Activated CD8-positive, alpha-beta memory T cell treated with anti-CD3 and anti-CD28 coated beads for 1 hour (primary cell): ENCODE measurements around the gene ZDHHC11.
"Not testable (repeated sequence)": the region's sequence is repeated elsewhere in the genome, so short reads cannot be mapped to it uniquely, and the experiment has no call there.

Experiments used
- DNase-seq, 2 donors: peaks; one replicate each; pipeline ENCODE4 v3.0.0-alpha.2; 2020; ENCODE audit warnings: low read depth in 1 of 2; ENCODE audit errors: extremely low read depth in 1 of 2

The ZDHHC11 gene

GRCh38 chr5:778967-779366 is 71.8 kb downstream of the ZDHHC11 start:
- not testable (repeated sequence) for DNase-seq

DNA sequence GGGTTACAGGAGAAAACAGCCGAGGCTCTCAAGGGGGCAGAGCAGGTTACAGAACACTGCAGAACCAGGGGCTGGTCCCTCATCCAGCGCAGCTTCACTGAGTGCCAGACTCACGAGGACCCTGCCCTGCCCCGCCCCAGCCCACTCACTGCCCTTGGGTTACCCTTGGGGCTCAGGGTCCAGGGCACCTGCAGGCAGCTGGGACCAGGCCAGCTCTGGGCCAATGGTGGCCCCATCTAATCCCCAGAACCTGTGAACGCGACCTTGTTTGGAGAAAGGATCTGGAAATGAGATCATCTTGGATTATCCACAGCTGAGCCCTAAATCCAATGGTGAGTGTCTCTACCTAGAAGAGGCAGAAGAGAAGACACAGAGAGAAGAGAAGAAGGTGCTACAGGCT is 72.4 kb downstream of the ZDHHC11 start:
- DNase-seq: not testable (repeated sequence)

GRCh38 chr5:777756-778161 is 73.0 kb downstream of the ZDHHC11 start:
- no peak for DNase-seq

DNA sequence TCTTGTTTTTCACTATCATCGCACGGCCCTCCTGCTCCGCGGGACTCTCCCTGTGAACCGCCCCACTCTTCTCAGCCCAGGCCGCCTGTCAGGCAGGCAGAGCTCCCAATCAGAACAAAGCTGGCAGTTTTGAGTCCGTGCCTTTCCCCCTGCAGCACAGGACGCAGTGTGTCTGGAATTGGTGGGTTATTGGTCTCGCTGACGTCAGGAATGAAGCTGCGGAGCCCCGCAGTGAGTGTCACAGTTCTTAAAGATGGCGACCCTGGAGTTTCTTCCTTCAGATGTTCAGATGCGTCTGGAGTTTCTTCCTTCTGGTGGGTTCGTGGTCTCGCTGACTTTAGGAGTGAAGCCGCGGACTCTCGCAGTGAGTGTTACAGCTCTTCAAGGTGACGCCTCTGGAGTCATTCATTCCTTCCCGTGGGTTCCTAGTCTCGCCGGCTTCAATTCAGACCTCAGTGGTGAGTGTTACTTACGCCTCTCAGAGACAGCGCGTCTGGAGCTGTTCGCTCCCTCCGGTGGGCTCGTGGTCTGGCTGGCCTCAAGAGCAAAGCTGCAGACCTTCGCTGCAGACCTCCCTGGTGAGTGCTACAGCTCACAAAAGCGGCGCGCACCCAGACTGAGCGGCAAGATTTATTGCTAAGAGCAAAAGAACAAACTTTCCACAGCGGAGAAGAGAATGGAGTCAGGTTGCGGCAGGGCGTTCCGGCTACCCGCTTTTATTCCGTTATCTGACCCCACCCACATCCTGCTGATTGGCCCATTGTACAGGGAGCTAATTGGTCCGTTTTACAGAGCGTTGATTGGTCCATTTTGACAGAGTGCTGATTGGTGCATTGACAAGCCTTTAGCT is 73.7 kb downstream of the ZDHHC11 start:
- DNase-seq: no peak

DNA sequence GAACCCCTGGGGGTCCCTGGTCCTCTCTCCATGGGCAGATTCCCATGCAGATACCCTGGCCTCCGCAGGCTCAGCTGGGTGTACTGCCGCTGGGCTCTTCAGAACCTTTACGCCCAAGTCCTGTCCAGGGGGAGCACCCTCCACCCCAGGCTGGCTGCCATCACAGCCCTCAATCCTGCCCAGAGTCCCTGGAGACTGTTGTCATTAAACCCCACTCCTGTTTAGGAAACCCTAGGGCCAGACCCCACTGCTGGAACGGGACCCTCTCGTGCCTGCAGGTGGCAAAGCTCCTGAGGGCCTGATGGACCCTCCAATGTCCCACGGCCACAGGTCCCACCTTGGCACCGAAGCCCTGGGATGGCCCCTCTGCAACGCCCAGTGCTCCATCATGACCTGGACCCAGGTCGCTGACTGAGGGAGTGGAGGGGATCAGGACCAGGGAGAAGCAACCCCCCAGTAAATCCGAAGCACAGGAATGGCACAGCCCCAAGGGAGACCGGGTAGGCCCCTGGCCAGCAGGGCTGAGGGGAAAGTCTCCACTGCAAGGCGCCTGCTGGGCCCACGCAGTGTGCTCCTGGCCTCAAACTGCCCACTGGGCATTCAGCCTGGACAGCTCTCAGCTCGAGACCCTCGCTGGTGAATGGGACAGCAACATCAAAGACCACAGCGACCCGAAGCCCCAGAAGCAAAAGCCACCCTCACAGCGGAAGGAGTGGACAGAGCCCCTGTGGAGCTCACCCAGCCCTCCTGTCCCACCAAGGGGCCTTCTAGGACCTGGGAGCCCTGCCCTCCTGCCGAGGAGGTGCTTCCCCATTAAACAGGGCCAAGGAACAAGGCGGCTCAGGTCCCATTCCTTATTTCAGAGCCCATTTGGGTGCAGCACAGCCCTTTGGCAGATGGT is 74.6 kb downstream of the ZDHHC11 start:
- DNase-seq: no peak

DNA sequence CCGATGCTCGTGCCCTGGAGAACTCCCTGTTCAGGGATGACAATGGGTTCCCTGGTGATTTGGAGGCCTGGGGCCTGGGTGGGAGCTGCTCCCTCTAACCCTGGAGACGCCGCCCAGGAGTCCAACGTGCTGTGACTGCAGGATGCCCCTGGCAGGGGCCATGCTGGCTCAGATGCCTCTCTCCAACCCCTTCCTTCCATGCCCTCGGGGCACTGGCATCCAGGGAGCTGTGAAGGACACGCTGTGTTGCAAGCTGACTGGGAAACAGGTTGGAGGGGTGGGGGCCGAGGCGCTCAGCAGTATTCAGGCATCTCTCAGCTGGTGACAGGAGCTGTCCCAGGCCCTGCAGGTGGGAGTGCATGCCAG is 75.2 kb downstream of the ZDHHC11 start:
- DNase-seq: not testable (repeated sequence)

- not testable (repeated sequence) for DNase-seq
Observed at GRCh38 chr5:774854-775505, 75.8 kb downstream of the ZDHHC11 start.

DNA sequence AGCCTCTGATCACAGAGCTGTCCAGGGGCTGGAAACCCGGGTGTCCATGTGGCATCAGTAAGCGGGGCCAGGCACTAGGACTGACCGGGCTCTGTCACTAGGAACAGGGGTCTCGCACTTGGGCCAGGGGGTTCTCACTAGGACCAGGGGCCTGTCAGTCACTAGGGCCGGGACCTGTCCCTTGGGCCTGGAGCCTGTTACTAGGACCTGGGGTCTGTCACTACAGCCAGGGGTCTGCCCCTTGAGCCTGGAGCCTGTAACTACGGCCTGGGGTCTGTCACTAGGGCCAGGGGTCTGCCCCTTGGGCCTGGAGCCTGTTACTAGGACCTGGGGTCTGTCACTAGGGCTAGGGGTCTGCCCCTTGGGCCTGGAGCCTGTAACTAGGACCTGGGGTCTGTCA is 76.5 kb downstream of the ZDHHC11 start:
- DNase-seq: not testable (repeated sequence)

DNA sequence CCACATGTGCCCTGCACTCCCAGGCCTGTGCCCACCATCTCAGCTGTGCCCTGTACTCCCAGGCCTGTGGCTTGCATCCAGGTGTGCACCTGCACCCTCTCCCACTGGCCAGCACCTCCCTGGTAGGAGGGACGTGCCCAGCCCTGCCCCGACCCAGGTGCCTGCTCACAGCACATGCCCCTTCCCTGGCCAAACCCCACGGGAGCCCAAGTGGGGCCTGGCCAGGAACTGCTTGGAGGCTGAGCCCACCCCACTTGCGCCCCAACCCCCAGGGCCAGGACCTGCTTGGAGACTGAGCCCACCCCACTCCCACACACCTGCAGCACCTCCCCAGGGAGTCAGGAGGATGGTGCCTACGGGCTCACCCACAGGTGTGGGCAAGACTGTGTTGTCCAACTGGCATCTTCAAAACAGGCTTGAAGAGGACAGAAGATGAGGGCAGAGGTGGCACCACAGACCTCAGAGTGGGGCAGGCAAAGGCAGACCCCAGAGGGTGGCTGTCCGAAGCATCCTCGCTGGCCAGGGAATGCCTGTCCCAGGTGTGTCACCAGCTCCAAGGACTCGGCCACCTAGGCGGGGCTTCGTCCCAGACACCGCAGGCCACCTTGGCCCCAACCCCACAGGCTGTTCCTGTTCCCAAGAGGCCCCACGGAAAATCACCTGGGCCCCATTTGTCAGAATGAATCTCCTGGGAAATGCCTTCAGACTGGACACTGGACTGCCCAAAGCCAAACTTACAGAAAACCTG is 77.1 kb downstream of the ZDHHC11 start:
- no peak for DNase-seq

DNA sequence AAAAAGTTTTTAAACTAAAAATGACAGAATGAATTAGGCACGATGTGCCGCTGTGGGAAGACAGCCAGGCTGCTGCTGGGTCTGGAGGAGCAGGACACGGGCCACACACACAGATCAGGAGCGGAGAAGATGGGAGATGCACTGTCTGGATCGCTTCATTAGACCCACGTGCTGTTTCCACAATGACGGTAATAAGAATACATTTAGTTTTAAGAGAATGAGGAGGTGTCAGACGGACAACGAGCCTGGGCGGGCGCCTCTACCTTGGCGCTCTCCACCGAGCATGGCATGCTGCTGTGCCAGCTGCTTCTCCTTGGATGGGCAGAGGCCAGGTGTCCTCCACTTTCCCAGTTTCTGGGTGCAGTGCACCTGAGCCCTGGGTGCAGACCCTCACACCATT is 77.9 kb downstream of the ZDHHC11 start:
- DNase-seq: not testable (repeated sequence)

DNA sequence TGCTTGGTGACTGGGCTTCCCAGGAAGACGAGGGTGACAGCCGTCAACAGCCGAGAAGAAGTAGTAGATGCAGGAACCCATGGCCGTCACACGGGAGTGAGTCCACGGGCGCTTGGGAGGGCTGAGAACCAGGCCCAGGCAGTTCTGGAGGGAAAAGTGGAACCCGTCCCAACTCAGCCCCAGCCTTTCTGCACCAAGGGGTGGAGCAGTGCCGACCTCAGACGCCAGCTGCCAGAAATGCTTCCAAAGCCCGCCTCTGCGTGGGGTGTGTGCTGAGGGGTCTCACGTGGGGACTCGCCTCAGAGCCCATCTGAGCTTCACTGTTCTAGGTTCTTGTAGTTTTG is 78.3 kb downstream of the ZDHHC11 start:
- DNase-seq: not testable (repeated sequence)

- not testable (repeated sequence) for DNase-seq
Observed at GRCh38 chr5:771841-772546, 78.8 kb downstream of the ZDHHC11 start.

DNA sequence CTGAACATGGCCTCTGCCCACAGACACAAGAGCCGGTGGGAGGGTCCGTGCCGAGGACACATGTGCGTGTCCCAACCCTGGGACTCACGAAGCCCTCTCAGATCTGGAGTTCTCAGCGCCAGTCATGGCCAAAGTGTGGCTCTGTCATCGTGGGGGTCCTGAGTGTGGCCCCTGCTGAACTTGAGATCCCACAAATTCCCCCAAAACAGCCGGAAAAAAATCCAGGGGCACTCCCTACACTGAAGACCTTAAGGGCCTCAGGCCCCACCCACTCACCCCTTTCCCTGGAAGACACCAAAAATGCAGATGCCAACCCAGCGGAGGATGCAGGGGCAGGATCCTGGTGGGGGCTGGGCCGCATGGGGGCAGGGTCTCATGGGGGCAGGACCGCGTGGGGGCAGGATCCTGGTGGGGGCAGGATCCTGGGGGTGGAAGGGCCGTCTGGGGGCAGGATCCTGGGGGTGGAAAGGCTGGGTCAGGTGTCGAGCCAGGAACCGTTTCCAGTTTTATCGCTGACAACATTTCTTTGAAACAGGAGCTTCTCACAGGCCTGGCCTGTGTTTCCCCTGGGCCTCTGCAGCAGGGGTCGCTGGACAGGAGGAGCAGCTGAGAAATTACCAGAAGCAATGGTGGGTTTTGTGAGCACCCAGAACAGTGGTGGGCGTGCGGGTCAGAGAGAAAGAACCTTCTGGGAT is 79.6 kb downstream of the ZDHHC11 start:
- DNase-seq: not testable (repeated sequence)

GRCh38 chr5:770585-770984 is 80.2 kb downstream of the ZDHHC11 start:
- DNase-seq: not testable (repeated sequence)

GRCh38 chr5:769485-770145 is 81.2 kb downstream of the ZDHHC11 start:
- DNase-seq: not testable (repeated sequence)

- DNase-seq: no peak
Observed at GRCh38 chr5:766666-767431, 83.9 kb downstream of the ZDHHC11 start.

DNA sequence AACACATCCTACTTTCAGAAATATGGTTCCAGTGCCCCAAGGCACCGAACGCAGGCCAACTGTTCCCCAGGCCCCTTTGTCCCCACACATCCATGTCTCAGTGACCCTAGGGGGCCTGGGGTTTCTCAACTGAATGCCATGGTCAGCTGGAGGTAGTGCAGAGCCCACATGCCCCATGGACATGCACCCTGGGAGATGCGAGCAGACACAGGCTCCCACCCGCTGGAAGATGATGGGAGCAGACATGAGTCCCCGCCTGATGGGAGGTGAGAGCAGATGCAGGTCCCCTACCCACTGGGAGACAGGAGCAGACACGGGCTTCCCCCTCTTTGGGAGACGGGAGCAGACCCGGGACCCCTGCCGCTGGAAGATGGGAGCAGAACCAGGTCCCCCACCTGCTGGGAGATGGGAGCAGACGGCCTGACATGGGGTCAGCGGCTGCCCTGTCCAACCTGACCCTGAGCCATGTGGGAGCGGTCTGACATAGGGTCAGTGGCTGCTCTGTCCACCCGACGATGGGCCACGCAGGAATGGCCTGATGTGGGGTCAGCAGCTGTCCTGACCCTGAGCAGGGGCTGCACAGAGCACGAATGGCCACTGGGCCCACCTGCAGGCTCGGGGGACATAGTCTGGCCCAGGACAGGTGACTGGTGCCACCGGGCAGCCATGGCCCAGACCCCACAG is 84.7 kb downstream of the ZDHHC11 start:
- DNase-seq: no peak
